T-helper 9 cell (primary cell): Measurements from ENCODE around the gene PJVK.

ENCODE experiments used
- DNase-seq: peaks from one replicate; pipeline ENCODE4 v3.0.0-alpha.2; 2020

PJVK gene

GRCh38 chr2:178482437-178482836 is 31.3 kb downstream of the PJVK start:
- no peak for DNase-seq

GRCh38 chr2:178484245-178485041 is 33.3 kb downstream of the PJVK start:
- DNase-seq, result no peak

DNA sequence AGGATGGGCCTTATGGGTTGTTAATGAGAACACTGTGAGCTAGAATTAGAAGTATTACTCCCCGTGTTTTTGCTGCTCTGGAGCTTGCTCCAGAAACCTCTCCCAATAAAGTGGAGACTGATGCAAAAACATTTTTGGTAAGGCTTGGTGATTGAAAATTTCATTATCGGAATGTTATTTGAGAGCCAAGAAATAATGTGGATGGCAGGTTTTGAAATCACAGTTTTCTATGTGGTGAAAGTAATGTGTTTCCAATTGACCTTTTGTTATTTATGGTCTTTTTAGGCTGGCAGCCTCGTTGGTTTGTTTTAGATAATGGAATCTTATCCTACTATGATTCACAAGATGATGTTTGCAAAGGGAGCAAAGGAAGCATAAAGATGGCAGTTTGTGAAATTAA is 34.2 kb downstream of the PJVK start:
- no peak for DNase-seq

DNA sequence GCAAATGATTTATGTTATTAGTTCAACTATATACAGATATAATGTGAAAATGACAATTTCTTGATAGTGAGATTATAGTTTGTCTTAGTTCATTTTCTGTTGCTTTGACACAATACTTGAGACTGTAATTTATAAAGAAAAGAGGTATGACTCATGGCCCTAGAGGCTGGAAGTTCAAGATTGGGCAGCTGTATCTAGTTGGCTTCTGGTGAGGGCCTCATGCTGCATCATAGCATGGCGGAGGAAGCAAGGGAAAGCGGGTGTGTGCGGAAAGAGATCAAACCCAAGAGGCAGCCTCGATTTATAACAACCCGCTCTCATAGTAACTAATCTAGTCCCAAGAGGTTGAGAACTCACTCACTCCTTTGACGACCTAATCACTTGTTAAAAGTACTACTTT is 40.4 kb downstream of the PJVK start:
- no peak for DNase-seq

- no peak for DNase-seq
Observed at GRCh38 chr2:178496049-178496448, 44.9 kb downstream of the PJVK start.

DNA sequence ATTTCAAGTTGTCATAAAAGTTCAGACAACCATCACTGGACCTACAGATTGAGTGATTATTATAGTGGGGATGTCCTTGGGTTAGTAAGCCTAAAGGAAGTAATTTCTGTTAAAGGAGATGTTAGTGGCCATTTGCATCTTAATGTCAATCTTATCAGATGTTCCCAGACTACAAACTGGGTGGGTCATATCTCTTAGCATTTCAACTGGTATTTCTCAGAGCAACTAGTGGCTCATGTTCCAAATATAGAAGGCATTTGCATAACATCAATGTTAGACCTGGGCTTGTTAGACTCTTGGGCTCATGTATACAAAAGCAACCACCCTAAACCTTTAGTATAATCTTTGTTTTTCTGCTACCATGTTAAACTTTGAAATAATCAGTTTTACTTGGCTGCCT is 47.0 kb downstream of the PJVK start:
- no peak for DNase-seq

GRCh38 chr2:178499640-178500039 is 48.5 kb downstream of the PJVK start:
- no peak for DNase-seq

DNA sequence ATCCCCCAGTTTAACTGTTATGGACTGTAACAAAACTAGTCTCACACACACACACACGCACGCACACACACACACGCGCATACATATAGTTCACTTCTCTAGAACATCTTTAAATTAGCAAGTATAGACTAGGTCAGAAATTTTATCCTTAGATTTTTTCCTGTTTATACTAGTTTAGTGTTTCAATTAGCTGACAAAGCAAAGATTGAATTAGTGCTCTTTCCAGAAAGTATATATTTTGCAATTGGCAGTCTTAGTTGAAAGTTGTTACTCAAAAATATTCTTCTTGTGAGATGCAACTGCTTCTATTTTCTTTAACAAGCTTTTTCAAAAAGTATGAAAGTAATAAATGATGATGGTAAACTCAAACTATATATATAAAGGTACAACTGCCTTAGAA is 51.6 kb downstream of the PJVK start:
- DNase-seq, result no peak

DNA sequence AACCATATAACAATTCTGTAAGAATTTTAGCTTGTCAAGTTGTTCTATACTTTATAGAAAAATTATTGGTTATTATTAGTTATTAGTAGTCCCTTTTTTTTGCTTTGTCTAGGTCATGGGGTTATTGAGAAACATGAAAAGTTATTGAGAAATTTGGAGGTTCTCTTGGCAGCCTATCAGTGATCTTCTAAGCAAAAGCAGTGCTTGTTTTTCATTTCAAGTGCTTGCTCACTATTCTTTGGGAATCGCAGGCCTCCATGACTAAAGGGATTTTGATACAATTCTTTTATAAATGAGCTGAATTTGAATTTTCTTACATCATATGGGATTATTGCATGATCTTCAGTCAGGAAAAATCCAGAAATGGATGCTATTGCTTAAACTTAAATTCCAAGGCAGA is 54.9 kb downstream of the PJVK start:
- DNase-seq, result no peak

DNA sequence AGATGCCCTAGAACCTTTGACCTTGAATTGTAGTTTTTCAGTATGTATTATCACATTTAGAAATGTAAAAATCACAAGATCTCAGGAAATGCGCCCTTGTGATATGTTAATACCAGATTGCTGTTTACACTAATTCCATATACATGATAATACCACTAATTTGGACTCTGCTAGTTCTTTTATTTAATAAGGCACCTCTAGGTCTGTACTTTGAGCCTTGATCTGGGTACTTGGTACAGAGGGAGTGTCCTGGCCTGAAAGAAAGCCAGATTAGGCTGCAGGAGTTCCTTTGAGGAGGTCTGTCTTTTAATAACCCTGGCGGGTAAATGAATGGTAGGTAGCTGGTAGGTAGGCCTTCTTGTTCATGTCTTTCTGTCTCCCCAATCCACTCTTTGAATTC is 55.3 kb downstream of the PJVK start:
- DNase-seq, result no peak

GRCh38 chr2:178506949-178507348 is 55.8 kb downstream of the PJVK start:
- no peak for DNase-seq

GRCh38 chr2:178508646-178509045 is 57.5 kb downstream of the PJVK start:
- DNase-seq, result no peak

DNA sequence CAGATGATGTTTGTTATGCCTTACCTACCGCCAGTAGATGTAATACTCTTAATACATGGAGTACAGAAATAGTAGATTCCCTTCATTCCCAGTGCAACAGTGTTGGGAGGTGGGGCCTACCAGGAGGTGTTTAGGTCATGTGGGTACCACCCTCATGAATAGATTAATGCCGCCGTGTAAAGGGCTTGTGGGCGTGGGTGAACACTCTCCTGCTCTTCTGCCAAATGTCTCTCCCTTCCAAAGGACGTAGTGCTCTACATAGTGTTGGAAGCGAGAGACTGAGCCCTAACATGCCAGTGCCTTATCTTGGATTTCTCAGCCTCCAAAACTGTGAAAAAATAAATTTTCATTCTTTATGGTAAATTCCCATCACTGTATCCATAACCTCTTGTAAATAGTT is 59.2 kb downstream of the PJVK start:
- DNase-seq, result no peak
